Kidney (tissue), 14 donors: ENCODE results near the gene GALNT9. TPM values are rescaled to one million over a fixed set of nuclear protein-coding genes. Genes with fewer than 3 reads are reported as not detected.

Experiments
- DNase-seq, 5 donors: peaks; one replicate each; pipeline ENCODE4 v3.0.0-alpha.2; 2013 to 2020
- FAIRE-seq: peaks from 2 replicates; lab custom pipeline; 2012; peaks lifted over from hg19 to GRCh38; lab: Jason Lieb, UNC
- H3K27ac ChIP-seq, 2 donors: one replicate each; pipeline ENCODE4 v1.7.0; 2013; ENCODE audit warnings: low read depth in 2 of 2, low read length in 2 of 2, inconsistent platforms in 1 of 2
- H3K27me3 ChIP-seq: one replicate; pipeline ENCODE4 v1.7.1; 2013; ENCODE audit warnings: low read length, inconsistent platforms; ENCODE audit not compliant: control insufficient read depth, insufficient read depth
- H3K36me3 ChIP-seq, 3 donors: one replicate each; pipeline versions ENCODE4 v1.7.0 to v1.7.1; 2013; ENCODE audit warnings: low read length in 3 of 3, control low read depth in 1 of 3, inconsistent platforms in 1 of 3; ENCODE audit not compliant: insufficient read depth in 3 of 3, control insufficient read depth in 2 of 3
- H3K4me1 ChIP-seq, 3 donors: one replicate each; pipeline versions ENCODE4 v1.7.0 to v1.7.1; 2013; ENCODE audit warnings: low read length in 3 of 3, inconsistent platforms in 1 of 3, low read depth in 1 of 3; ENCODE audit not compliant: control insufficient read depth in 2 of 3, insufficient read depth in 2 of 3
- H3K4me3 ChIP-seq, 3 donors: one replicate each; pipeline versions ENCODE4 v1.7.0 to v1.8.1; 2013; ENCODE audit warnings: low read length in 3 of 3, control low read depth in 1 of 3, inconsistent platforms in 1 of 3
- H3K9ac ChIP-seq, 3 donors: one replicate each; pipeline versions ENCODE4 v1.7.0 to v1.7.1; 2013; ENCODE audit warnings: low read length in 3 of 3, control low read depth in 1 of 3, inconsistent platforms in 1 of 3
- H3K9me3 ChIP-seq, 3 donors: one replicate each; pipeline versions ENCODE4 v1.7.0 to v1.7.1; 2013; ENCODE audit warnings: low read length in 3 of 3, control low read depth in 1 of 3, inconsistent platforms in 1 of 3; ENCODE audit not compliant: control insufficient read depth in 2 of 3, insufficient read depth in 1 of 3
- intact Hi-C: fragments of 100-400 bp; cut with DNase I; formaldehyde crosslinking; loops from one replicate; pipeline ENCODE4 v1.11.1; 2022
- polyA plus RNA-seq: library from polyadenylated mRNA; stranded (reverse); fragments of 350-450 nt; fragmentation: Illumina TruSeq; extraction: RNeasy Lipid Tissue Mini Kit (QIAGEN cat#74804); gene quantifications from one replicate; pipeline ENCODE4 v1.2.3, GENCODE V29; 2014; ENCODE audit warnings: low read depth, low replicate concordance; ENCODE audit not compliant: insufficient read depth
- total RNA-seq: library from RNA; stranded (reverse); fragmentation: NEBNext Ultra II Directional; extraction: Animal tissue kit (Norgen Biotek cat#: 25700); gene quantifications from one replicate; pipeline ENCODE4 v1.2.1, GENCODE V29; 2021
- TF ChIP-seq, protein P1 (sequence below): IDR thresholded peaks from 3 replicates; pipeline ENCODE4 v1.5.1; 2012; ENCODE audit warnings: mild to moderate bottlenecking, moderate library complexity, borderline replicate concordance; ENCODE audit not compliant: insufficient read depth; ENCODE audit errors: extremely low read depth
- donor health status: control.
- donor health status: control.
- donor health status: control.
- donor health status: control.
- donor health status: control.
- donor health status: DM: yes; HTN: yes; CAD: no.
- donor health status: Normal renal cell carcinoma (clear cell type).

GALNT9 gene
- total and polyA plus RNA-seq, 2 donors from 2014 or later, result 4.8 to 20.7 TPM

DNA sequence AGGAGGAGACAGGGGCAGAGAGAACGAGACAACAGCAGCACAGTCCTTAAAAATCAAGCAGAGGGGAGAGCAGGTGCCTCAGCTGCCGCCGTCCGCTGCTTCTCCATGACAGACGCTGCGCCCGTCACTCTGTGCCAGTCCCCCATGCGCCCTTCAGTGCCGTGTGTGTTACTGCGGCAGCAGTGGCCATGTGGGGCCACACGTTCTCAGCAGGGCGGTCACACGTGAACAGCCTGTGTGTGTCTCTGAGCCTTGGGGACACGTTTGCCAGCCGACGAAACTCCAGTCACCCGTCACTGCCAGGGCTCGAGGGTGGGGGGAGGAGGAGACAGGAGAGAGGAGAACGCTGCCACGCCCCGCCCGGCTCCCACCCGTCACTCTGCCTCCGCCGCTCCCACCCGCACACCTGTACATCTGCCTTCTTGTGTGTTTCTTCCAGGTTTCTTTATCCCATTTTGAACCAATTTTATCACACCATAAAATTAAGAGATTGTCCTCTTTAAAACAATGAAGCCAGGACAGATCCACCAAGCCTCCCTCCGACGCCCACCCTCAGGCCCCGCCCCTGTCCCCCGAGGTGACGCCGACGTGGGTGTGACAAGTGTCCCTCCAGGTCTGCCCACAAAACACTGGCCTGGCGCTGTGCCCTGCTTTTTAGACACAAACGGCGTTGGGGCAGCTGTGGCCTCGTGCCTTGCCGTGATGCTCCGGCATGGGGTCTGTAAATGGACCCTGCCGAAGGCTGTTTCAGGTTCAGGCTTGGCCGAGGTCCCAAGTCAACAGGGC, 58.2 kb downstream of the GALNT9 start:
- Histone ChIP-seq H3K4me3 (no peak overlapping the region), H3K9ac (no peak overlapping the region), H3K9me3 (peaks cover 0 to 2% (median 0%) of the 10 kb centered on the region in 3 donors), H3K27me3 (peaks cover 2% of the 10 kb centered on the region), H3K36me3 (no peaks in the 10 kb centered on the region), H3K4me1 (peaks cover 8 to 16% (median 10%) of the 10 kb centered on the region in 3 donors), H3K27ac (no peak overlapping the region)
- TF ChIP-seq, protein P1, sequence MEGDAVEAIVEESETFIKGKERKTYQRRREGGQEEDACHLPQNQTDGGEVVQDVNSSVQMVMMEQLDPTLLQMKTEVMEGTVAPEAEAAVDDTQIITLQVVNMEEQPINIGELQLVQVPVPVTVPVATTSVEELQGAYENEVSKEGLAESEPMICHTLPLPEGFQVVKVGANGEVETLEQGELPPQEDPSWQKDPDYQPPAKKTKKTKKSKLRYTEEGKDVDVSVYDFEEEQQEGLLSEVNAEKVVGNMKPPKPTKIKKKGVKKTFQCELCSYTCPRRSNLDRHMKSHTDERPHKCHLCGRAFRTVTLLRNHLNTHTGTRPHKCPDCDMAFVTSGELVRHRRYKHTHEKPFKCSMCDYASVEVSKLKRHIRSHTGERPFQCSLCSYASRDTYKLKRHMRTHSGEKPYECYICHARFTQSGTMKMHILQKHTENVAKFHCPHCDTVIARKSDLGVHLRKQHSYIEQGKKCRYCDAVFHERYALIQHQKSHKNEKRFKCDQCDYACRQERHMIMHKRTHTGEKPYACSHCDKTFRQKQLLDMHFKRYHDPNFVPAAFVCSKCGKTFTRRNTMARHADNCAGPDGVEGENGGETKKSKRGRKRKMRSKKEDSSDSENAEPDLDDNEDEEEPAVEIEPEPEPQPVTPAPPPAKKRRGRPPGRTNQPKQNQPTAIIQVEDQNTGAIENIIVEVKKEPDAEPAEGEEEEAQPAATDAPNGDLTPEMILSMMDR, result no peak
- DNase-seq, result peak in 1 of 5 donors; percentile 31
- no peak for FAIRE-seq
- intact Hi-C loops, result no loop called here

GRCh38 chr12:132270516-132270915, 58.9 kb downstream of the GALNT9 start:
- H3K4me3 ChIP-seq, result no peak overlapping the region
- no peak overlapping the region for H3K27ac ChIP-seq
- H3K9ac ChIP-seq, result no peak overlapping the region
- FAIRE-seq, result no peak
- no peaks in the 10 kb centered on the region for H3K36me3 ChIP-seq
- H3K9me3 ChIP-seq, result peaks cover 0 to 2% (median 0%) of the 10 kb centered on the region in 3 donors
- no peak for DNase-seq
- TF ChIP-seq, protein P1, result no peak
- peaks cover 2% of the 10 kb centered on the region for H3K27me3 ChIP-seq
- peaks cover 8 to 16% (median 10%) of the 10 kb centered on the region in 3 donors for H3K4me1 ChIP-seq
- intact Hi-C loops, result no loop called here

GRCh38 chr12:132269271-132269968, 60.0 kb downstream of the GALNT9 start:
- DNase-seq, result peak in 1 of 5 donors; percentile 77

More at GRCh38 chr12:132269271-132269968, 60.0 kb downstream of the GALNT9 start:
- H3K9me3 ChIP-seq, result peaks cover 0 to 2% (median 0%) of the 10 kb centered on the region in 3 donors
- no peak for FAIRE-seq
- H3K9ac ChIP-seq, result no peak overlapping the region
- TF ChIP-seq, protein P1, result no peak
- no peaks in the 10 kb centered on the region for H3K36me3 ChIP-seq
- peaks cover 2 to 7% (median 6%) of the 10 kb centered on the region in 3 donors for H3K4me1 ChIP-seq
- peaks cover 2% of the 10 kb centered on the region for H3K27me3 ChIP-seq
- no peak overlapping the region for H3K27ac ChIP-seq
- intact Hi-C loops, result no loop called here
- no peak overlapping the region for H3K4me3 ChIP-seq
